ENCODE results near the gene ADAMTS1. TPM values are rescaled to one million over a fixed set of nuclear protein-coding genes. Genes with fewer than 3 reads are reported as not detected.

Gene ADAMTS1
- total RNA-seq, 2 donors from 2014 or later = 310 to 357 TPM

DNA sequence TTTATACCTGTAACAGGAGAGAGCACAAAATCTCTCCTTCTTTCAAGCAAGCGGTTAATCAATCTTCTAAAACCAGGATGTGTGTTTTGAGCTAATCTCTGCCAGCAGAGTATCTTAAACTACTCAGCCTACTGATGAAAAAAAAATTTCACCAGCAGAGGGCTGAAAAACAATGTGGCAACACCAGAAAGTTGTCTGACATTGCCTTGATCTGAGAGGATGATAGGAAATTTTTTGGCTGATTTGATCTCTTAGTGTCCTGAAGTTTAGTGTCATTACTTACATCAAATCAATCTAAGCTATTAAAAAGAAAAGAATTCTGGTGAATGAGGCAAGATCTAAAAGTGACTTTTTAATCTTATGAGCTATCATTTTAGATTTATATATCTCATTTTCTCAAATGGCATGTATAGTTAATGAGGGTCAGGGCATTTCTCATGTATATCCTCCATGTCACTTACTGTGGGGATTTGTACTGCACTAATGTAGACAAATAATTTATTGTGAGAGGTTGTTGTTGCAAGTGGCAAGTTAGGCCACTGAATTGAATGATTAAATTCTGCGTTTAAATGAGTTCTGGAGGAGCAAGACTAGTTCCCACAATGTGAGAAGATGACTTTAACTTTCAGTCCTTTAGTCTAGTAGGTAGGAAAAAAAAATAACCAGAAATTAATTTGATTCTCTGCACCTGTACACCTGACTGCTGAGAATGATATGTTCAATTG, 10.9 kb downstream of the ADAMTS1 start:
- TF ChIP-seq, protein P1, sequence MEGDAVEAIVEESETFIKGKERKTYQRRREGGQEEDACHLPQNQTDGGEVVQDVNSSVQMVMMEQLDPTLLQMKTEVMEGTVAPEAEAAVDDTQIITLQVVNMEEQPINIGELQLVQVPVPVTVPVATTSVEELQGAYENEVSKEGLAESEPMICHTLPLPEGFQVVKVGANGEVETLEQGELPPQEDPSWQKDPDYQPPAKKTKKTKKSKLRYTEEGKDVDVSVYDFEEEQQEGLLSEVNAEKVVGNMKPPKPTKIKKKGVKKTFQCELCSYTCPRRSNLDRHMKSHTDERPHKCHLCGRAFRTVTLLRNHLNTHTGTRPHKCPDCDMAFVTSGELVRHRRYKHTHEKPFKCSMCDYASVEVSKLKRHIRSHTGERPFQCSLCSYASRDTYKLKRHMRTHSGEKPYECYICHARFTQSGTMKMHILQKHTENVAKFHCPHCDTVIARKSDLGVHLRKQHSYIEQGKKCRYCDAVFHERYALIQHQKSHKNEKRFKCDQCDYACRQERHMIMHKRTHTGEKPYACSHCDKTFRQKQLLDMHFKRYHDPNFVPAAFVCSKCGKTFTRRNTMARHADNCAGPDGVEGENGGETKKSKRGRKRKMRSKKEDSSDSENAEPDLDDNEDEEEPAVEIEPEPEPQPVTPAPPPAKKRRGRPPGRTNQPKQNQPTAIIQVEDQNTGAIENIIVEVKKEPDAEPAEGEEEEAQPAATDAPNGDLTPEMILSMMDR (IDR thresholded peaks at IDR 0.05) = peak; percentile 36
- no peaks in the 10 kb centered on the region for H3K27me3 ChIP-seq (replicated peaks; ENCODE audit: insufficient read depth)
- no peak overlapping the region for H3K4me3 ChIP-seq
- DNase-seq (ENCODE audit: low spot score) (no peak), ATAC-seq (ENCODE audit: insufficient number of reproducible peaks, low FRiP score, low read depth) (no peak)
- H3K9me3 ChIP-seq = no peaks in the 10 kb centered on the region
- H3K27ac ChIP-seq = peak overlapping the region in 1 of 2 donors; percentile 47
- H3K4me1 ChIP-seq (ENCODE audit: control insufficient read depth in 1 of 2, low read depth in 2 of 2) = peaks cover 6 to 35% of the 10 kb centered on the region in 2 donors
- H3K36me3 ChIP-seq = peaks cover 27% of the 10 kb centered on the region

DNA sequence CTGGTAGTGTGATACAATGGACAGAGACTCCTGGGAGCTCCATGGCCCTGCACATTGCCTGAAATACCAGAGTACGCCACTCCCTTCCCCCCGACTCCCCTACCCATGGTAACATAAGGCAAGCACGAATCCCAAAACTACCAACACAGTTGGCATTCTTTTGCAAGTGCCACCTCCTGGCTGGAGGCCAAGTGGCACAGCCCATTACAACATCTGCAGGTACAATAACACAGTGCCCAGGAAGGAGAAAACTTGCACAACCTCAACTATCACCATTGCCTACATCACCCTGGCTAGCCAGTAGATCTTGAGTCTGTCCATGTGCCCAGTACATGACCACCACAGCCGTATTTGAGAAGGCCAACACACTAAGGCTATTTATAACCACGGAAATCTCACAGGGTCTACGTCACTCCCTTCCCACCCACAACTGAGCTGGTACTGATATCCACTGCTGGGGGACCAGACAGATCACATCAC, 11.7 kb downstream of the ADAMTS1 start:
- ATAC-seq (ENCODE audit: insufficient number of reproducible peaks, low FRiP score, low read depth) (peak; percentile 62), DNase-seq (ENCODE audit: low spot score) (no peak)
- H3K27me3 ChIP-seq (replicated peaks; ENCODE audit: insufficient read depth) = no peaks in the 10 kb centered on the region
- peak overlapping the region in 1 of 2 donors; percentile 47 for H3K27ac ChIP-seq
- H3K4me3 ChIP-seq = no peak overlapping the region
- TF ChIP-seq, protein P1 (IDR thresholded peaks at IDR 0.05) = no peak
- peaks cover 5 to 27% of the 10 kb centered on the region in 2 donors for H3K4me1 ChIP-seq (ENCODE audit: control insufficient read depth in 1 of 2, low read depth in 2 of 2)
- peaks cover 19% of the 10 kb centered on the region for H3K36me3 ChIP-seq
- H3K9me3 ChIP-seq = no peaks in the 10 kb centered on the region

DNA sequence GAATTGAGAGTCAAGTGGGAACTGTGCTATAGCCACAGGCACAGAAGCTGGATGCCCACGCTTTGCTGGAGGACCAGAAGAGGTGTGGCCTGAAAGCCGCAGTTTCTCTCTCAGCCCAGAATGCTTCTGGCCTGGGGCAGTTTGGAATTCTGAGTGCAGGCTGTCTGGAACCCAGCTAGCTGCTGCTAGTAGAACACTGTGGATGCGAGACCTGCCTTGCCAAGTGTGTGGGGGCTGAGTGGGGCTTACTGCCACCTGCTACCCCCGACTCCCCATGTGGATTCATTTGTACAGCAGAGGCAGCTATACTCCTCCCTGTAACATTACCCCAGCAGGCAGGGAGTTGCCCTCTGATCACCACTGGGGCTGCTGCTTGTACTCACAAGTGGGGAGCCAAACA, 12.2 kb downstream of the ADAMTS1 start:
- Histone ChIP-seq H3K27ac (peak overlapping the region in 1 of 2 donors; percentile 5), H3K4me1 (ENCODE audit: control insufficient read depth in 1 of 2, low read depth in 2 of 2) (peaks cover 1 to 23% of the 10 kb centered on the region in 2 donors), H3K4me3 (no peak overlapping the region), H3K27me3 (replicated peaks; ENCODE audit: insufficient read depth) (no peaks in the 10 kb centered on the region), H3K36me3 (peaks cover 15% of the 10 kb centered on the region), H3K9me3 (no peaks in the 10 kb centered on the region)
- ATAC-seq (ENCODE audit: insufficient number of reproducible peaks, low FRiP score, low read depth) = no peak
- DNase-seq (ENCODE audit: low spot score) = no peak
- TF ChIP-seq, protein P1 (IDR thresholded peaks at IDR 0.05) = no peak

DNA sequence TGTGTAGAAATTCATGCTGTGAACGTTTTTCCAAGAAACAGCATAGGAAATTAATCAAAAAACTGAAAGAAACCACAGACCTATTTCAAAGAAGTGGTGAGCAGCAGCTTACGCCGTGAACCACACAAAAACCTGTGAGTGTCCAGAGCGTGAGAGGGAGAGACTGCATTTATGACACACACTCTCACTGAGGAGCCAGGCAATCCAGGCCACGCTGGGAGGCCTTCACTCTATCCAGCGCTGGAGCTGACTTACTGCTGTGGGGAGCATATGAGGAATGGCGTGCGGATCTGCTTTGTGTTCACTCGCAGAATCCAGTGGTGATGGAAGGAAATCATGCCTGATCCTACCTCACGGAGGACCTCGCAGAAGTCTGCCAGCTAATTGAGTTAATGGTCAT, 12.7 kb downstream of the ADAMTS1 start:
- no peaks in the 10 kb centered on the region for H3K9me3 ChIP-seq
- no peak overlapping the region for H3K4me3 ChIP-seq
- H3K4me1 ChIP-seq (ENCODE audit: control insufficient read depth in 1 of 2, low read depth in 2 of 2) = peaks cover 0 to 18% of the 10 kb centered on the region in 2 donors
- ATAC-seq (ENCODE audit: insufficient number of reproducible peaks, low FRiP score, low read depth) (no peak), DNase-seq (ENCODE audit: low spot score) (no peak)
- H3K27ac ChIP-seq = no peak overlapping the region
- H3K27me3 ChIP-seq (replicated peaks; ENCODE audit: insufficient read depth) = no peaks in the 10 kb centered on the region
- TF ChIP-seq, protein P1 (IDR thresholded peaks at IDR 0.05) = no peak
- H3K36me3 ChIP-seq = peaks cover 10% of the 10 kb centered on the region

DNA sequence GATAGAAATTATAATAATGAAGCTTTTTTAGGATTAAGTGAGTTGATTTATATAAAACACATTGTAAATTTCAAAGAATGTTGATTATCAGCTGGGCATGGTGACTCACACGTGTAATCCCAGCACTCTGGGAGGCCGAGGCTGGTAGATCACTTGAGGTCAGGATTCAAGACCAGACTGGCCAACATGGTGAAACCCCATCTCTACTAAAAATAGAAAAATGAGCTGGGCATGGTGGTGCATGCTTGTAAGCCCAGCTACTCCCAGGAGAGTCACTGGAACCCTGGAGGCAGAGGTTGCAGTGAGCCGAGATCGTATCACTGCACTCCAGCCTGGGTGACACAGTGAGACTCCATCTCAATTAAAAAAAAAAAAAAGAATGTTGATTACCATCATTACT, 18.4 kb downstream of the ADAMTS1 start:
- Histone ChIP-seq H3K27ac (no peak overlapping the region), H3K27me3 (replicated peaks; ENCODE audit: insufficient read depth) (no peaks in the 10 kb centered on the region), H3K4me3 (no peak overlapping the region), H3K36me3 (no peaks in the 10 kb centered on the region), H3K9me3 (no peaks in the 10 kb centered on the region), H3K4me1 (ENCODE audit: control insufficient read depth in 1 of 2, low read depth in 2 of 2) (no peaks in the 10 kb centered on the region)
- no peak for DNase-seq (ENCODE audit: low spot score)
- ATAC-seq (ENCODE audit: insufficient number of reproducible peaks, low FRiP score, low read depth) = no peak
- TF ChIP-seq, protein P1 (IDR thresholded peaks at IDR 0.05) = no peak
